ENCODE results near the gene SPRED2.

DNA sequence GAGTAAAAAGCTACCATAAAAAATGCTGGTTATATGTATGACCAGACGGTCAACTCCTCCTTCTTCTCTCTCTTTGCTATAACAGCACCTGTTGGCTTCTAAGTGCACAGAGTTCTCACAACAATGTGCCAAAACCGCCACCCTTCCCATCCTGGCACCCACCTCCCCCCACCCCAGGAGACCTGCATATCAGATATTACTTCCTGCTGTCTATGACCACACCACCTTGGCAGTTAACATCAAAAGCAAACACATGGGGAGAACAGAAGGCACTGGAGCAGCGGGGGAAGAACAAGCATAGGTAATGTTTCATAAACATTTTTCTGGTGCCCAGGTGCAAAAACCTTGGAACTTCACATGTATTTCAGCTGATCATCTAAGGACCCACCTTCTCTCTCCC is 15.5 kb downstream of the SPRED2 start:
- TF ChIP-seq YY1 (IDR thresholded peaks at IDR 0.05) (no peak), SP1 (IDR thresholded peaks at IDR 0.05) (no peak), TAF1 (conservative IDR thresholded peaks at IDR 0.05) (no peak)
- TF ChIP-seq, protein P1, sequence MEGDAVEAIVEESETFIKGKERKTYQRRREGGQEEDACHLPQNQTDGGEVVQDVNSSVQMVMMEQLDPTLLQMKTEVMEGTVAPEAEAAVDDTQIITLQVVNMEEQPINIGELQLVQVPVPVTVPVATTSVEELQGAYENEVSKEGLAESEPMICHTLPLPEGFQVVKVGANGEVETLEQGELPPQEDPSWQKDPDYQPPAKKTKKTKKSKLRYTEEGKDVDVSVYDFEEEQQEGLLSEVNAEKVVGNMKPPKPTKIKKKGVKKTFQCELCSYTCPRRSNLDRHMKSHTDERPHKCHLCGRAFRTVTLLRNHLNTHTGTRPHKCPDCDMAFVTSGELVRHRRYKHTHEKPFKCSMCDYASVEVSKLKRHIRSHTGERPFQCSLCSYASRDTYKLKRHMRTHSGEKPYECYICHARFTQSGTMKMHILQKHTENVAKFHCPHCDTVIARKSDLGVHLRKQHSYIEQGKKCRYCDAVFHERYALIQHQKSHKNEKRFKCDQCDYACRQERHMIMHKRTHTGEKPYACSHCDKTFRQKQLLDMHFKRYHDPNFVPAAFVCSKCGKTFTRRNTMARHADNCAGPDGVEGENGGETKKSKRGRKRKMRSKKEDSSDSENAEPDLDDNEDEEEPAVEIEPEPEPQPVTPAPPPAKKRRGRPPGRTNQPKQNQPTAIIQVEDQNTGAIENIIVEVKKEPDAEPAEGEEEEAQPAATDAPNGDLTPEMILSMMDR (IDR thresholded peaks at IDR 0.05; ENCODE audit: low read depth, low read length, missing input control): no peak
- TF ChIP-seq, protein P2, sequence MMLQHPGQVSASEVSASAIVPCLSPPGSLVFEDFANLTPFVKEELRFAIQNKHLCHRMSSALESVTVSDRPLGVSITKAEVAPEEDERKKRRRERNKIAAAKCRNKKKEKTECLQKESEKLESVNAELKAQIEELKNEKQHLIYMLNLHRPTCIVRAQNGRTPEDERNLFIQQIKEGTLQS (IDR thresholded peaks at IDR 0.05): no peak
- TF ChIP-seq, protein P3, sequence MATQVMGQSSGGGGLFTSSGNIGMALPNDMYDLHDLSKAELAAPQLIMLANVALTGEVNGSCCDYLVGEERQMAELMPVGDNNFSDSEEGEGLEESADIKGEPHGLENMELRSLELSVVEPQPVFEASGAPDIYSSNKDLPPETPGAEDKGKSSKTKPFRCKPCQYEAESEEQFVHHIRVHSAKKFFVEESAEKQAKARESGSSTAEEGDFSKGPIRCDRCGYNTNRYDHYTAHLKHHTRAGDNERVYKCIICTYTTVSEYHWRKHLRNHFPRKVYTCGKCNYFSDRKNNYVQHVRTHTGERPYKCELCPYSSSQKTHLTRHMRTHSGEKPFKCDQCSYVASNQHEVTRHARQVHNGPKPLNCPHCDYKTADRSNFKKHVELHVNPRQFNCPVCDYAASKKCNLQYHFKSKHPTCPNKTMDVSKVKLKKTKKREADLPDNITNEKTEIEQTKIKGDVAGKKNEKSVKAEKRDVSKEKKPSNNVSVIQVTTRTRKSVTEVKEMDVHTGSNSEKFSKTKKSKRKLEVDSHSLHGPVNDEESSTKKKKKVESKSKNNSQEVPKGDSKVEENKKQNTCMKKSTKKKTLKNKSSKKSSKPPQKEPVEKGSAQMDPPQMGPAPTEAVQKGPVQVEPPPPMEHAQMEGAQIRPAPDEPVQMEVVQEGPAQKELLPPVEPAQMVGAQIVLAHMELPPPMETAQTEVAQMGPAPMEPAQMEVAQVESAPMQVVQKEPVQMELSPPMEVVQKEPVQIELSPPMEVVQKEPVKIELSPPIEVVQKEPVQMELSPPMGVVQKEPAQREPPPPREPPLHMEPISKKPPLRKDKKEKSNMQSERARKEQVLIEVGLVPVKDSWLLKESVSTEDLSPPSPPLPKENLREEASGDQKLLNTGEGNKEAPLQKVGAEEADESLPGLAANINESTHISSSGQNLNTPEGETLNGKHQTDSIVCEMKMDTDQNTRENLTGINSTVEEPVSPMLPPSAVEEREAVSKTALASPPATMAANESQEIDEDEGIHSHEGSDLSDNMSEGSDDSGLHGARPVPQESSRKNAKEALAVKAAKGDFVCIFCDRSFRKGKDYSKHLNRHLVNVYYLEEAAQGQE (IDR thresholded peaks at IDR 0.05): no peak
- TF ChIP-seq, protein P4, sequence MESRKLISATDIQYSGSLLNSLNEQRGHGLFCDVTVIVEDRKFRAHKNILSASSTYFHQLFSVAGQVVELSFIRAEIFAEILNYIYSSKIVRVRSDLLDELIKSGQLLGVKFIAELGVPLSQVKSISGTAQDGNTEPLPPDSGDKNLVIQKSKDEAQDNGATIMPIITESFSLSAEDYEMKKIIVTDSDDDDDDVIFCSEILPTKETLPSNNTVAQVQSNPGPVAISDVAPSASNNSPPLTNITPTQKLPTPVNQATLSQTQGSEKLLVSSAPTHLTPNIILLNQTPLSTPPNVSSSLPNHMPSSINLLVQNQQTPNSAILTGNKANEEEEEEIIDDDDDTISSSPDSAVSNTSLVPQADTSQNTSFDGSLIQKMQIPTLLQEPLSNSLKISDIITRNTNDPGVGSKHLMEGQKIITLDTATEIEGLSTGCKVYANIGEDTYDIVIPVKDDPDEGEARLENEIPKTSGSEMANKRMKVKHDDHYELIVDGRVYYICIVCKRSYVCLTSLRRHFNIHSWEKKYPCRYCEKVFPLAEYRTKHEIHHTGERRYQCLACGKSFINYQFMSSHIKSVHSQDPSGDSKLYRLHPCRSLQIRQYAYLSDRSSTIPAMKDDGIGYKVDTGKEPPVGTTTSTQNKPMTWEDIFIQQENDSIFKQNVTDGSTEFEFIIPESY (IDR thresholded peaks at IDR 0.05): no peak
